Testis (tissue), 3 donors: ENCODE data around the gene PCSK5. TPM values are rescaled to one million over a fixed set of nuclear protein-coding genes. Genes with fewer than 3 reads are reported as not detected.

Source experiments
- DNase-seq: peaks from one replicate; pipeline ENCODE4 v3.0.0-alpha.2; 2019
- H3K27ac ChIP-seq, 2 donors: fragments of 200-600 bp; sonication (generic); one replicate each; pipeline ENCODE4 v1.5.1; 2019
- H3K27me3 ChIP-seq: fragments of 200-600 bp; sonication (generic); one replicate; pipeline ENCODE4 v1.5.1; 2019
- H3K36me3 ChIP-seq: fragments of 200-600 bp; sonication (generic); one replicate; pipeline ENCODE4 v1.5.1; 2017; ENCODE audit warnings: low read depth; ENCODE audit errors: missing control alignments
- H3K4me1 ChIP-seq: fragments of 200-600 bp; sonication (generic); one replicate; pipeline ENCODE4 v1.5.1; 2019
- H3K4me3 ChIP-seq, 2 donors: fragments of 200-600 bp; sonication (generic); one replicate each; pipeline ENCODE4 v1.5.1; 2017 to 2019
- H3K9me3 ChIP-seq: fragments of 200-600 bp; sonication (generic); one replicate; pipeline ENCODE4 v1.5.1; 2017
- POLR2A ChIP-seq: fragments of 450-650 bp; IDR thresholded peaks from one replicate; pipeline ENCODE4 v1.6.1; 2017; ENCODE audit warnings: antibody characterized with exemption, mild to moderate bottlenecking, moderate library complexity
- WGBS, 2 donors: methylation state at CpG; one replicate each; pipeline ENCODE4 v1.1.5; 2018; 5-methylcytosine and 5-hydroxymethylcytosine counted together
- intact Hi-C: fragments of 100-400 bp; cut with DNase I; formaldehyde crosslinking; loops from one replicate; pipeline ENCODE4 v1.15.1; 2023; ENCODE audit warnings: low total_unique reads
- polyA plus RNA-seq: library from polyadenylated mRNA; stranded (reverse); fragments of 350-450 nt; fragmentation: Illumina TruSeq; extraction: RNeasy Lipid Tissue Mini Kit (QIAGEN cat#74804); gene quantifications from one replicate; pipeline ENCODE4 v1.2.3, GENCODE V29; 2014; ENCODE audit warnings: low read depth, low replicate concordance; ENCODE audit not compliant: insufficient read depth
- total RNA-seq, 2 donors: library from RNA; depleted of rRNA; stranded (reverse); fragments of >200 nt; gene quantifications; one replicate each; pipeline ENCODE4 v1.2.3, GENCODE V29; 2016
- TF ChIP-seq, protein P1 (sequence below), 3 experiments: fragments of 450-650 bp in 2 of 3; fragments of 200-600 bp in 1 of 3; sonication (generic) in 1 of 3; IDR thresholded peaks; one replicate each; pipeline ENCODE4 v1.5.1; 2016 to 2019; ENCODE audit warnings: antibody characterized with exemption in 3 of 3, mild to moderate bottlenecking in 2 of 3, moderate library complexity in 1 of 3

The PCSK5 gene
- total and polyA plus RNA-seq, 3 donors from 2014 or later = 9.4 to 50.6 (median 27.5) TPM

DNA sequence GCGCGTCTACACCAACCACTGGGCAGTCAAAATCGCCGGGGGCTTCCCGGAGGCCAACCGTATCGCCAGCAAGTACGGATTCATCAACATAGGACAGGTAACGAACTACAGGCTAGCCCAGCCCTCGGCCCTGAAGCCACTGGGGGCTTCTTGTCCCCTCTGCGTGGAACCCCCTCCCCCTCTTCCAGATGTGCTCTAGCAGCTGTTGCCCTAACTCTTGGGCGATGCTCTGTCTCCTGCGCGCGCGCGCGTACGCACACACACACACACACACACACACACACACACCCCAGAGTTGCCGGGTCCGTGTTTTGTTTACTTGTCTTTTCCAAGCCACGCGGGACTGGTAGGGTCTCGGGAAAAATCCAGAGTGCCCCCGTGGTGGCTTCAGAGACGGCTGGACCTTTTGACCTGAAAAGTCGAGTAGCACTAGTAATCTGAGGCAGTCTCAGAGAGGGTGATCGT lies 836 bp downstream of the PCSK5 start:
- WGBS, 2 donors = 0% methylated on average over 6 to 28 of the region's 28 CpGs
- Histone ChIP-seq H3K27ac (peak overlapping the region; percentile 89 to 92), H3K9me3 (no peaks in the 10 kb centered on the region), H3K36me3 (no peaks in the 10 kb centered on the region), H3K27me3 (no peaks in the 10 kb centered on the region), H3K4me1 (peaks cover 33% of the 10 kb centered on the region), H3K4me3 (peak overlapping the region; percentile 83 to 95)
- peak; percentile 67 for DNase-seq
- intact Hi-C loops = no loop called here
- no peak for TF ChIP-seq POLR2A
- TF ChIP-seq, protein P1, sequence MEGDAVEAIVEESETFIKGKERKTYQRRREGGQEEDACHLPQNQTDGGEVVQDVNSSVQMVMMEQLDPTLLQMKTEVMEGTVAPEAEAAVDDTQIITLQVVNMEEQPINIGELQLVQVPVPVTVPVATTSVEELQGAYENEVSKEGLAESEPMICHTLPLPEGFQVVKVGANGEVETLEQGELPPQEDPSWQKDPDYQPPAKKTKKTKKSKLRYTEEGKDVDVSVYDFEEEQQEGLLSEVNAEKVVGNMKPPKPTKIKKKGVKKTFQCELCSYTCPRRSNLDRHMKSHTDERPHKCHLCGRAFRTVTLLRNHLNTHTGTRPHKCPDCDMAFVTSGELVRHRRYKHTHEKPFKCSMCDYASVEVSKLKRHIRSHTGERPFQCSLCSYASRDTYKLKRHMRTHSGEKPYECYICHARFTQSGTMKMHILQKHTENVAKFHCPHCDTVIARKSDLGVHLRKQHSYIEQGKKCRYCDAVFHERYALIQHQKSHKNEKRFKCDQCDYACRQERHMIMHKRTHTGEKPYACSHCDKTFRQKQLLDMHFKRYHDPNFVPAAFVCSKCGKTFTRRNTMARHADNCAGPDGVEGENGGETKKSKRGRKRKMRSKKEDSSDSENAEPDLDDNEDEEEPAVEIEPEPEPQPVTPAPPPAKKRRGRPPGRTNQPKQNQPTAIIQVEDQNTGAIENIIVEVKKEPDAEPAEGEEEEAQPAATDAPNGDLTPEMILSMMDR (IDR thresholded peaks at IDR 0.05) = no peak

DNA sequence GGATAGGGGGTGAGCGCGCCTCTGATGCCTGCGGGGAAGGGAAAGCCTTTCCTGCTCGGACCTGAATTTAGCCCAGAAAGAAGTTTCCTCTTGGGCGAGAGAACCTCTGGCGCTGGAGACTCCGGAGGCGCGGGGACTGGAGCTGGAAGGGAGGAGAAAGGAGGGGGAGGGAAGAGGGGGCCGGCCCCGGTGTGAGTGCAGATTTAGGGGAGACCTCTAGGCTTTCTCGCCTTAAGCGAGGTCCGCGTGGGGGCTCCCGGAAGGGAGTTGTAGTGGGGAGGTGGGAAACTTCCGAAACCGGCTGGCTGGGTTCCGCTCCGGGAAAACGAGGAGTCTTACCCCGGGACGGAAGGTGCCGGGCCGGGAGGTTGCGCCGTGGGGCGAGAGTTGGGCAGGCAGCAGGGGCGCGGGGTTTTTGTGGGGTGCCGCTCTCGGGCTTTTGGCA lies 1.3 kb downstream of the PCSK5 start:
- Histone ChIP-seq H3K27me3 (no peaks in the 10 kb centered on the region), H3K4me3 (peak overlapping the region; percentile 83 to 95), H3K4me1 (peaks cover 36% of the 10 kb centered on the region), H3K9me3 (no peaks in the 10 kb centered on the region), H3K27ac (peak overlapping the region; percentile 89 to 92), H3K36me3 (no peaks in the 10 kb centered on the region)
- peak; percentile 44 for DNase-seq
- intact Hi-C loops = no loop called here
- 0 to 1% methylated on average over 27 to 32 of the region's 32 CpGs for WGBS, 2 donors
- TF ChIP-seq POLR2A = no peak
- TF ChIP-seq, protein P1 (IDR thresholded peaks at IDR 0.05) = no peak

DNA sequence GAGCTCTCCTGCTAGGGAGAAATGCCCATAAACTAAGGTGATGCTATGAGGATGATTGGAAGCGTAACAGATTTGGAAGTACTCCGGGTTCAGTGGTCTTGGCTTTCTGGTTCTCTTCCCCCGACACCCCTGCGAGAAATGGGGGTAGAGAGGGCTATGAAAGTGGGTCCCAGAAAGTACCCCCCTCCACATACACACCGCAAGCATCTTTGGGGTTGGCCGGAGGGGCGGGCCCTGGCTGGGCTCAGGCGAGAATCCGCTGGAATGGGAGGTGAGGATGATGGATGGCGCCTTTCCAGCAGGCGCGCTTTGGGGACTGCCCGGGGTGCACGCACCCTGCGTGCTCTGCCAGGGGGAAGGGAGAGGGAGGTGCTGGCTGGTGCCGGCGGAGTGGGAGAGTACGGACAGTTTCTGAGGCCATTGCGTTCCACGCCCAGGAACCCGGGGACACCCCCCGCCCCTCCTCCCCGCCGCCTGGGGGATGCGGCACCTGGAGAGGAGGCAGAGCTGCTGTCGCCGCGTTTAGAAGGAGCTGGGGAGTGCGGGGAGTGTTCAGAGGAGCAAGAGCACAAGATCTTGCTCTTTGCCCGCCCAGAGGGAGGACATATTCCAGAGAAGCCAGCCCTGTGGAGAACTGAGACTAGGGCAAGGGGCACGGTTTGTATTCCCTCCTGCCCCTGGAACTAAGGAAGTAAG lies 1.9 kb downstream of the PCSK5 start:
- Histone ChIP-seq H3K27me3 (no peaks in the 10 kb centered on the region), H3K4me3 (peak overlapping the region; percentile 83 to 95), H3K36me3 (no peaks in the 10 kb centered on the region), H3K9me3 (no peaks in the 10 kb centered on the region), H3K27ac (peak overlapping the region; percentile 89 to 92), H3K4me1 (peaks cover 36% of the 10 kb centered on the region)
- no peak for TF ChIP-seq POLR2A
- TF ChIP-seq, protein P1 (IDR thresholded peaks at IDR 0.05) = no peak
- 1 to 2% methylated on average over 10 to 31 of the region's 31 CpGs for WGBS, 2 donors
- peak; percentile 81 for DNase-seq
- intact Hi-C loops = no loop called here

DNA sequence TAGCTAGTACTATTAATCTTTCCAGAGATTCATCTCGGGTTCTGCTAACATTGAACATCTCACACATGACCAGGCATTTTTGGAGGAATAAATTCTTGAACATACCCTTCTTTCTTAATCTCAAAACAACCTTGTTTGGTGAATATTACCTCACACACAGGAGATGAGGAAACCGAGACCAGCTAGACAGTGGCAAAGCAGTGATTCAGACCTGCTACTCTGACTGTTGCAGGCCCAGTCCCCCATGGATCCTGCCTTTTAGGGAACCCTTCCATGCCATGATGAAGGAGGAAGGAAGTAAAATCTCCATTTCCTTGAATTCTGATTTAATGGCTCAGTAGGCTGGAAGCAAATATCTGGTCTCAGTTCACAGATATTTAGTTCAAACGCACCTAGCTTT lies 2.6 kb downstream of the PCSK5 start:
- TF ChIP-seq, protein P1 (IDR thresholded peaks at IDR 0.05) = no peak
- no peak for TF ChIP-seq POLR2A
- 40 to 45% methylated on average over 3 of the region's 3 CpGs for WGBS, 2 donors
- no peak for DNase-seq

More for the DNA sequence above, 2.6 kb downstream of the PCSK5 start:
- H3K4me3 ChIP-seq = peak overlapping the region in 1 of 2 donors; percentile 95
- intact Hi-C loops = no loop called here
- no peaks in the 10 kb centered on the region for H3K36me3 ChIP-seq
- no peaks in the 10 kb centered on the region for H3K27me3 ChIP-seq
- H3K4me1 ChIP-seq = peaks cover 36% of the 10 kb centered on the region
- peak overlapping the region in 1 of 2 donors; percentile 89 for H3K27ac ChIP-seq
- H3K9me3 ChIP-seq = no peaks in the 10 kb centered on the region
